Peyer's patch (tissue), 4 donors: ENCODE measurements around the gene ATP6V0C. TPM values are rescaled to one million over a fixed set of nuclear protein-coding genes. Genes with fewer than 3 reads are reported as not detected.
A peak's percentile ranks its signal among the peaks of the same experiment; 100 is the strongest.

ENCODE experiments used
- DNase-seq, 3 donors: peaks; one replicate each; pipeline ENCODE4 v3.0.0-alpha.2; 2017 to 2019
- H3K27ac ChIP-seq, 4 donors: fragments of 200-600 bp; sonication (generic); one replicate each; pipeline ENCODE4 v1.5.1; 2016 to 2019
- H3K27me3 ChIP-seq, 2 donors: fragments of 200-600 bp; sonication (generic); one replicate each; pipeline ENCODE4 v1.5.1; 2019
- H3K36me3 ChIP-seq, 3 donors: fragments of 200-600 bp; sonication (generic); one replicate each; pipeline ENCODE4 v1.5.1; 2016 to 2019
- H3K4me1 ChIP-seq, 4 donors: fragments of 200-600 bp; sonication (generic); one replicate each; pipeline ENCODE4 v1.5.1; 2016 to 2019
- H3K4me3 ChIP-seq, 4 donors: fragments of 200-600 bp; sonication (generic); 1 replicate in 3 of 4; 2 replicates in 1 of 4; pipeline ENCODE4 v1.5.1; 2016 to 2019; ENCODE audit warnings: mild to moderate bottlenecking in 1 of 4
- H3K9me3 ChIP-seq, 4 donors: fragments of 200-600 bp; sonication (generic); one replicate each; pipeline ENCODE4 v1.5.1; 2016 to 2019; ENCODE audit warnings: mild to moderate bottlenecking in 1 of 4
- POLR2A ChIP-seq, 2 donors: fragments of 450-650 bp; IDR thresholded peaks; one replicate each; pipeline ENCODE4 v1.5.1; 2017; ENCODE audit warnings: antibody characterized with exemption in 2 of 2, mild to moderate bottlenecking in 2 of 2, moderate library complexity in 2 of 2
- total RNA-seq, 4 donors: library from RNA; depleted of rRNA; stranded (reverse); fragments of >200 nt; gene quantifications; one replicate each; pipeline ENCODE4 v1.1.0, GENCODE V29; 2016
- TF ChIP-seq, protein P1 (sequence below), 6 experiments: fragments of 450-650 bp in 4 of 6; fragments of 200-600 bp in 2 of 6; sonication (generic) in 1 of 6; IDR thresholded peaks; one replicate each; pipeline ENCODE4 v1.5.1; 2017 to 2019; ENCODE audit warnings: antibody characterized with exemption in 6 of 6, mild to moderate bottlenecking in 3 of 6, moderate library complexity in 1 of 6

The ATP6V0C gene
- total RNA-seq, 4 donors from 2014 or later, result 27.2 to 116 (median 101) TPM

DNA sequence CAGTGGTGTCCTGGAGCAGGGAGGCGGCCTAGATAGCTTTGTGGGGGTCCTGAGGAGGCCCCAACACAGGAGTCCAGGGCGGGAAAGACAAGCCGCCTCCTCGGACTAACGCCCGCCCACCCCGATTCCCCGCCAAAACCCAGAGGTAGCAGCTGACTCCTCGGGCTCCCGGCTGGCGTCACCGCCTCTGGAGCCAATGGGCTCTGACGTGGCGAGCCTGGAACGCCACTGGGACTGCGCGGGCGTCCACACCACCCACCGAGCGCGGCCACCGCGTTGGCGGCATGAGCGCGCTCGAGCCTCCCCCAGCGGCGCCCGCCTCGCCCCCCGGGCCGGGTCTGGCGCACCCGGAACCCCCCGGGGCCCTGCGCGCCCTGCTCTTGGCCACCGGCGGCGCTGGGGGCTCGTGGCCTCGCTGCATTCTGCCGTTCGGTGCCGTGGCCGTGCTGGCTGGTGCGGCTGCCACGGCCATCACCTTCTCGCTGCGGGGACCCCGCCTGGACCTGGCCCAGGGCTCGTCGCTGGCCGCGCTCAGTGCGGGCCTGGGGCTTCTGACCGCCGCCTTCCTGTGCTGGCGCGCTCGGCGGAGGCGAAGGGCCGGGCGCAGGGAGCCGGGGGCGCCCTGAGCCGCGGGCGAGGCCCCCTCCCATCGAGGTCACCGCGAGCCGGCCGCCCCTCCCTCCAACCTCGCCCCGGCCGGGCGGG is 46.1 kb upstream of the ATP6V0C start:
- peaks cover 0 to 37% of the 10 kb centered on the region in 2 donors for H3K27me3 ChIP-seq
- H3K9me3 ChIP-seq, result no peaks in the 10 kb centered on the region
- H3K27ac ChIP-seq, result peak overlapping the region; percentile 17 to 58 (median 44)
- H3K36me3 ChIP-seq, result no peaks in the 10 kb centered on the region
- DNase-seq, result peak in 1 of 3 donors; percentile 73
- peaks cover 0 to 42% (median 28%) of the 10 kb centered on the region in 4 donors for H3K4me1 ChIP-seq
- TF ChIP-seq, protein P1, sequence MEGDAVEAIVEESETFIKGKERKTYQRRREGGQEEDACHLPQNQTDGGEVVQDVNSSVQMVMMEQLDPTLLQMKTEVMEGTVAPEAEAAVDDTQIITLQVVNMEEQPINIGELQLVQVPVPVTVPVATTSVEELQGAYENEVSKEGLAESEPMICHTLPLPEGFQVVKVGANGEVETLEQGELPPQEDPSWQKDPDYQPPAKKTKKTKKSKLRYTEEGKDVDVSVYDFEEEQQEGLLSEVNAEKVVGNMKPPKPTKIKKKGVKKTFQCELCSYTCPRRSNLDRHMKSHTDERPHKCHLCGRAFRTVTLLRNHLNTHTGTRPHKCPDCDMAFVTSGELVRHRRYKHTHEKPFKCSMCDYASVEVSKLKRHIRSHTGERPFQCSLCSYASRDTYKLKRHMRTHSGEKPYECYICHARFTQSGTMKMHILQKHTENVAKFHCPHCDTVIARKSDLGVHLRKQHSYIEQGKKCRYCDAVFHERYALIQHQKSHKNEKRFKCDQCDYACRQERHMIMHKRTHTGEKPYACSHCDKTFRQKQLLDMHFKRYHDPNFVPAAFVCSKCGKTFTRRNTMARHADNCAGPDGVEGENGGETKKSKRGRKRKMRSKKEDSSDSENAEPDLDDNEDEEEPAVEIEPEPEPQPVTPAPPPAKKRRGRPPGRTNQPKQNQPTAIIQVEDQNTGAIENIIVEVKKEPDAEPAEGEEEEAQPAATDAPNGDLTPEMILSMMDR (IDR thresholded peaks at IDR 0.05), result no peak
- no peak for TF ChIP-seq POLR2A (IDR thresholded peaks at IDR 0.05)
- peak overlapping the region; percentile 26 to 56 (median 50) for H3K4me3 ChIP-seq

DNA sequence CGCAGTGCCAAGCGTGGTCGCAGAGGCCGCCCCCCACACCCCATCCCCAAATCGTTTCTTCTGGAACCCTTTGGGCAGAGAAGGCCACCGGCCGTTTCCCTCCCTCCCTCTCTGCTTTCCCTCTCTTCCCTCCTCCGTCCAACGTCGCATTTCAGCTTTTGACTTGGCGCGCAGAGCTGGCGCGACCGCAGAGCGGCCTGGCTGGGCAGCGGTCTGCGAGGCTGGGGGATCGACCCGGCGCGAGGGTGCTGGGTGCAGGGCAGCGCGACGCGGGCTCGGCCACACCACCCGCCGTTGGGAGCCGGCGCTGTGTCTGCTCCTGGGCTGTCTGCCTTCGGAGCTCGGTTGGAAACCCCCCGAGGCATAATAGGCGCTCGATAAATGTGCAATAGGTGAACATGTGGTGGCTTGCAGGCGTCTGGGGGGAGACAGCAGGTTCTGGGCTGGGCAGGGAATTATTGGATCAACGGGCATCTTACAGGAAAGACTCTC is 45.5 kb upstream of the ATP6V0C start:
- peaks cover 0 to 37% of the 10 kb centered on the region in 2 donors for H3K27me3 ChIP-seq
- TF ChIP-seq, protein P1 (IDR thresholded peaks at IDR 0.05), result no peak
- no peak for TF ChIP-seq POLR2A (IDR thresholded peaks at IDR 0.05)
- peak overlapping the region in 2 of 4 donors; percentile 41 to 58 for H3K27ac ChIP-seq

DNA sequence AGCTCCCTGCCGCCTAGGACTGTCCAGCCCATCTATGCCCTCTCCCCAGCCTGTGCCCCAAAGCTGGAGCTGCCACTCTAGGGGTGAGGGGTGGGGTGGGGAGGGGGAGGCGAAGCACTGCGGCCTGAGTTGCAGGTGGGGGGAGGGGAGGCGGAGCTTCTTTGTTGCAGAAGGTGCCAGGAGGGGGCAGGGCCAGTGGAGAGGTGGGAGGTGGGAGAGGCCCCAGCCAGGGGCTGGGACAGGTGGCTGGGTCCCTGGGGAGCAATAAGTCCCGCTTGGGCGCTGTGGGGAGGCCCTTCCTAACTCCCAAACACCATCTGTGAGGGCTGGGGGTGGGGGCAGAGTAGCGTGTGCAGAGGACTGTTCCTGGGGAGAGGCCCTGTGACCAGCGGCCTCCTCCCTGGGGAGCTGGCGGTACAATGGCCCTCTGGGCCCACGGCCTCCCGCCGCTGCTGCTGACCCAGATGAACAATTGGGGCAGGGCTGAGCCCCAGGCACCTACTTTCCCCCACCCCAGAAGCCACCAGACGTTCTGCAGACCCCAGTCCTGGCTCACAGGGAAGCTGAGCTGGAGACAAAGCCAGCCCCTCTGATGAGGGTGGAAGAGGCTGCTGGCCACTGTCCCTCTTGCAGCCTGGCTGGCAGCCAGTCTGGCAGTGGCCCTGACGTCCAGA is 44.9 kb upstream of the ATP6V0C start:
- peaks cover 0 to 37% of the 10 kb centered on the region in 2 donors for H3K27me3 ChIP-seq
- no peak overlapping the region for H3K27ac ChIP-seq
- DNase-seq, result peak in 2 of 3 donors; percentile 45 to 62

More for the DNA sequence above, 45.5 kb upstream of the ATP6V0C start:
- no peak for DNase-seq
- H3K4me1 ChIP-seq, result peaks cover 0 to 45% (median 29%) of the 10 kb centered on the region in 4 donors
- no peaks in the 10 kb centered on the region for H3K36me3 ChIP-seq
- peak overlapping the region; percentile 26 to 56 (median 50) for H3K4me3 ChIP-seq
- no peaks in the 10 kb centered on the region for H3K9me3 ChIP-seq

DNA sequence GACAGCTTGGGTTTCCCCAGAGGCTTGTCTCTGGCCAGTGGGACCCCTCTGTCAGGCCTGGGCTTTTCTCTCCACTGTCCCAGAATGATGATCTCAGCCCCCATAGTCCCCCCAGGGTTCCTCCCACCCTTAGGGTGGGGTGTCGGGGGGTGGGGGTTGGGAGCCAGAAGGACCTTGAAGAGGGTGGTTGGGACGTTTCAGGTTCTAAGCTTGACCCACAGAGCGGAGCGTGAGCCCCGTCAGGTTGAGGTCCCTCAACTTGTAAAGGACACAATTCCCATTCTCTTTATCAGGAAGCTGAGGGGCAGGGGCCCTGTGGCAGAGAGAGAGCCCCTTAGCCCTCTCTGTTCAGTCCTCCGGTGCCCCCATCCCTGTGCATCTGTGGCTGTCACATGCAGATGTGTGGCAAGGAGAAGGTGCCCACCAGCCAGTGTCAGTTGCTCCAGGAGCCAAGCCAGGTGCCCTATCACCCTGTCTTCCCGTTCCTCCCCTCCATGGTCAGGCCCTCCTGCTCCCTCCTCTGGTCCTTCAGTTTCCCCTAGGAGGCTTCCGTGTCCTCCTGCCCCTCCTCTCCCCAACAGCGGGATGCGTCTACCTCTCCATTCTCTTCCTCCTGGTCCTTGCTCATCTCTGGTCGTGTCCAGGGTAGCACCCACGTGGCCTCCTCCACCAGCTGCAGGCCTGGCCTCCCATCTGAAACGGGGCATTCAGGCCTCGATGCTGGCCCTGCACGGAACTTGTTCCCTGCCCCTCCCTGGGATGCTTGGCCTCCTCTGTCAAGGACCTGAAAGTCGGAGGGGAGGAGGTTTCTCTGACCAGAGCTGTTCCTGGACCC is 44.1 kb upstream of the ATP6V0C start:
- peaks cover 0 to 57% (median 33%) of the 10 kb centered on the region in 4 donors for H3K4me1 ChIP-seq
- peaks cover 0 to 37% of the 10 kb centered on the region in 2 donors for H3K27me3 ChIP-seq
- no peaks in the 10 kb centered on the region for H3K9me3 ChIP-seq
- TF ChIP-seq, protein P1 (IDR thresholded peaks at IDR 0.05), result no peak
- TF ChIP-seq POLR2A (IDR thresholded peaks at IDR 0.05), result no peak
- no peaks in the 10 kb centered on the region for H3K36me3 ChIP-seq
- no peak overlapping the region for H3K27ac ChIP-seq
- DNase-seq, result no peak
- H3K4me3 ChIP-seq, result no peak overlapping the region

More for the DNA sequence above, 44.9 kb upstream of the ATP6V0C start:
- H3K36me3 ChIP-seq, result no peaks in the 10 kb centered on the region
- H3K4me3 ChIP-seq, result peak overlapping the region in 3 of 4 donors; percentile 46 to 56 (median 54)
- H3K9me3 ChIP-seq, result no peaks in the 10 kb centered on the region
- TF ChIP-seq, protein P1 (IDR thresholded peaks at IDR 0.05), result no peak
- TF ChIP-seq POLR2A (IDR thresholded peaks at IDR 0.05), result no peak
- peaks cover 0 to 51% (median 33%) of the 10 kb centered on the region in 4 donors for H3K4me1 ChIP-seq

DNA sequence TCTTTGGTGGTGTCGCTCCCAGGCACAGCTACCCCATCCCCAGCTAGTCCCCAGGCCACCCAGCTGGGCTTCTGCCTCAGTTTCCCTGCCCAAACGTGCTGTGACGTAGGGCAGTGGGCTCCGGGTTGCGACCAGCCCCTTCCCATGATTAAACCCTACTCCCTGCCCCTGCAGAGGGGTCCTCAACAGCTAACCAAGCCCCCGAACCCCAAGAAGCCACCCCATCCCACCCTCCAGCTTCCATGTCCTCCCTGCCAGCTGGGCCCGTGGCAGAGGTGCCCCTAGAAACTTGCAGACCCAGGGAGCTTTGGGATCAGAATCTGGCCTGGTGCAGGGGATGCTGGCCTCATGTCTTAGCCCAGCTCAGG is 43.5 kb upstream of the ATP6V0C start:
- peaks cover 0 to 60% (median 33%) of the 10 kb centered on the region in 4 donors for H3K4me1 ChIP-seq
- no peaks in the 10 kb centered on the region for H3K9me3 ChIP-seq
- no peak overlapping the region for H3K27ac ChIP-seq
- TF ChIP-seq POLR2A (IDR thresholded peaks at IDR 0.05), result no peak
- TF ChIP-seq, protein P1 (IDR thresholded peaks at IDR 0.05), result no peak
- H3K4me3 ChIP-seq, result no peak overlapping the region
- no peak for DNase-seq
- H3K27me3 ChIP-seq, result peaks cover 0 to 37% of the 10 kb centered on the region in 2 donors
- H3K36me3 ChIP-seq, result no peaks in the 10 kb centered on the region
